A549 (cell line): ENCODE data around the gene ZBED4.

Experiments used
- BHLHE40 ChIP-seq: IDR thresholded peaks from 2 replicates; pipeline ENCODE4 v1.6.1; 2012; ENCODE audit warnings: low read depth, low read length, inconsistent platforms
- CTCF ChIP-seq: fragments of >200 bp; sonication (Bioruptor Twin); formaldehyde crosslinking; IDR thresholded peaks from 3 replicates; pipeline ENCODE4 v1.5.1; 2016
- EP300 ChIP-seq, 2 experiments: fragments of >200 bp; sonication (Bioruptor Twin); formaldehyde crosslinking; IDR thresholded peaks; 2 replicates in 1 of 2; 3 replicates in 1 of 2; pipeline ENCODE4 v1.6.1; 2016 to 2017
- HOXB13 ChIP-seq: fragments of 250-450 bp; sonication (Bioruptor Pico); IDR thresholded peaks from 2 replicates; pipeline ENCODE4 v1.5.0; 2020; ENCODE audit warnings: low read depth, mild to moderate bottlenecking, moderate library complexity
- KDM1A ChIP-seq: fragments of 200-600 bp; sonication (generic); IDR thresholded peaks from 2 replicates; pipeline ENCODE4 v1.6.1; 2016; ENCODE audit warnings: low read depth, mild to moderate bottlenecking
- MAFK ChIP-seq: fragments of 450-650 bp; IDR thresholded peaks from 2 replicates; pipeline ENCODE4 v1.6.1; 2014; ENCODE audit not compliant: partially characterized antibody
- NR3C1 ChIP-seq: fragments of >200 bp; sonication (Bioruptor Twin); formaldehyde crosslinking; IDR thresholded peaks from 3 replicates; pipeline ENCODE4 v1.6.1; 2017
- POLR2A ChIP-seq: IDR thresholded peaks from 2 replicates; pipeline ENCODE4 v1.6.1; 2012; ENCODE audit warnings: mild to moderate bottlenecking, low read length
- REST ChIP-seq: fragments of 200-600 bp; sonication (generic); IDR thresholded peaks from 2 replicates; pipeline ENCODE4 v1.6.1; 2016; ENCODE audit warnings: antibody characterized with exemption, mild to moderate bottlenecking, moderate library complexity
- TF ChIP-seq, protein P1 (sequence below): fragments of 450-650 bp; IDR thresholded peaks from 2 replicates; pipeline ENCODE4 v1.6.1; 2014; ENCODE audit warnings: antibody characterized with exemption
- TF ChIP-seq, protein P2 (sequence below): IDR thresholded peaks from 2 replicates; pipeline ENCODE4 v1.6.1; 2012

DNA sequence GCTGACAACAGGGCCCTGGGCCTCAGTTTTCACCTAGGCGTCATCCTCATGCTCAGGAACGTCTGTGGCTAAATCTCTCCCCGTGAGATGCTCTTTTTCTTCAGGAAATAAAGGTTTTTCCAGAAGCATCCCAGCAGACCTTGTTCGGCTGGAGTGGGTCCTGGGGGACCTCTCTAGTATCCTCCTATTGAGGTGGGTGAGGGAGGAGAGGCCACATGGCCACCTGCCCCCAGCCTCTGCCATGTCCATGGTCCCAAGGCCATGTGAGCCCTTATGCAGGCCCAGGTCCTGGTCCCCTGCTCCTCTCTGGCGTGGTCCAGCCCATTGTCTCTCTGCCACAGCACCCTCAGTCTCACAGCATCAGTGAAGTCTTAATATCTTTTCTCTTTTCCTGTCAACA is 42.6 kb downstream of the ZBED4 start:
- TF ChIP-seq NR3C1 = no peak
- TF ChIP-seq CTCF = no peak
- no peak for TF ChIP-seq KDM1A
- no peak for TF ChIP-seq BHLHE40
- no peak for TF ChIP-seq REST
- no peak for TF ChIP-seq POLR2A
- TF ChIP-seq MAFK = no peak
- TF ChIP-seq, protein P1, sequence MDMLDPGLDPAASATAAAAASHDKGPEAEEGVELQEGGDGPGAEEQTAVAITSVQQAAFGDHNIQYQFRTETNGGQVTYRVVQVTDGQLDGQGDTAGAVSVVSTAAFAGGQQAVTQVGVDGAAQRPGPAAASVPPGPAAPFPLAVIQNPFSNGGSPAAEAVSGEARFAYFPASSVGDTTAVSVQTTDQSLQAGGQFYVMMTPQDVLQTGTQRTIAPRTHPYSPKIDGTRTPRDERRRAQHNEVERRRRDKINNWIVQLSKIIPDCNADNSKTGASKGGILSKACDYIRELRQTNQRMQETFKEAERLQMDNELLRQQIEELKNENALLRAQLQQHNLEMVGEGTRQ = no peak
- no peak for TF ChIP-seq HOXB13 (CRISPR knock-in tag)
- TF ChIP-seq EP300 (IDR thresholded peaks at IDR 0.05) = no peak
- TF ChIP-seq, protein P2, sequence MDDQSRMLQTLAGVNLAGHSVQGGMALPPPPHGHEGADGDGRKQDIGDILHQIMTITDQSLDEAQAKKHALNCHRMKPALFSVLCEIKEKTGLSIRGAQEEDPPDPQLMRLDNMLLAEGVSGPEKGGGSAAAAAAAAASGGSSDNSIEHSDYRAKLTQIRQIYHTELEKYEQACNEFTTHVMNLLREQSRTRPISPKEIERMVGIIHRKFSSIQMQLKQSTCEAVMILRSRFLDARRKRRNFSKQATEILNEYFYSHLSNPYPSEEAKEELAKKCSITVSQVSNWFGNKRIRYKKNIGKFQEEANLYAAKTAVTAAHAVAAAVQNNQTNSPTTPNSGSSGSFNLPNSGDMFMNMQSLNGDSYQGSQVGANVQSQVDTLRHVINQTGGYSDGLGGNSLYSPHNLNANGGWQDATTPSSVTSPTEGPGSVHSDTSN = no peak
